ENCODE measurements around the gene CEP112.

Gene CEP112

GRCh38 chr17:65666876-65667321, 525.0 kb downstream of the CEP112 start:
- TF ChIP-seq, protein P1, sequence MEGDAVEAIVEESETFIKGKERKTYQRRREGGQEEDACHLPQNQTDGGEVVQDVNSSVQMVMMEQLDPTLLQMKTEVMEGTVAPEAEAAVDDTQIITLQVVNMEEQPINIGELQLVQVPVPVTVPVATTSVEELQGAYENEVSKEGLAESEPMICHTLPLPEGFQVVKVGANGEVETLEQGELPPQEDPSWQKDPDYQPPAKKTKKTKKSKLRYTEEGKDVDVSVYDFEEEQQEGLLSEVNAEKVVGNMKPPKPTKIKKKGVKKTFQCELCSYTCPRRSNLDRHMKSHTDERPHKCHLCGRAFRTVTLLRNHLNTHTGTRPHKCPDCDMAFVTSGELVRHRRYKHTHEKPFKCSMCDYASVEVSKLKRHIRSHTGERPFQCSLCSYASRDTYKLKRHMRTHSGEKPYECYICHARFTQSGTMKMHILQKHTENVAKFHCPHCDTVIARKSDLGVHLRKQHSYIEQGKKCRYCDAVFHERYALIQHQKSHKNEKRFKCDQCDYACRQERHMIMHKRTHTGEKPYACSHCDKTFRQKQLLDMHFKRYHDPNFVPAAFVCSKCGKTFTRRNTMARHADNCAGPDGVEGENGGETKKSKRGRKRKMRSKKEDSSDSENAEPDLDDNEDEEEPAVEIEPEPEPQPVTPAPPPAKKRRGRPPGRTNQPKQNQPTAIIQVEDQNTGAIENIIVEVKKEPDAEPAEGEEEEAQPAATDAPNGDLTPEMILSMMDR (IDR thresholded peaks at IDR 0.05; ENCODE audit: borderline replicate concordance, insufficient read depth, low read depth, low read length), result no peak
- no peak overlapping the region for H3K4me3 ChIP-seq (ENCODE audit: low read depth, low read length)

DNA sequence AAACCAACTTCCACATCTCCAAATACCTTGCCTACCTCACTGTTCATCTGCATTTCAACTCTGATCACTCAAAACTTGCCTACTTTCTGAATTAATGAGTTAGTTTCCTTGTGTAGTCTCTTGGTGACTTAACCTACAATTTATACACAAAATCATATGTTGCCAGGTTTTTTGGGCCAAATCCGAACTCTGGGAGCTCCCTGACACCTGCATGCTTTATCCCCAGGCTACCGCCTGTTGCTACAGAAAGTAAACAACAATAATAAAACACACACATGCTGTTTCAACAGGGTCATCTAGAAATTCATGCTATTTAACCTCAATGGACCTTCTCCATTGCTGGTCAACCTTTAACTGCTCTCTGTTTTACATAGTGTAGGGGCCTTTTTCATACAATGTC, 526.0 kb downstream of the CEP112 start:
- H3K4me3 ChIP-seq (ENCODE audit: low read depth, low read length), result no peak overlapping the region
- TF ChIP-seq, protein P1 (IDR thresholded peaks at IDR 0.05; ENCODE audit: borderline replicate concordance, insufficient read depth, low read depth, low read length), result no peak

GRCh38 chr17:65664696-65665095, 527.2 kb downstream of the CEP112 start:
- TF ChIP-seq, protein P1 (IDR thresholded peaks at IDR 0.05; ENCODE audit: borderline replicate concordance, insufficient read depth, low read depth, low read length), result no peak
- H3K4me3 ChIP-seq (ENCODE audit: low read depth, low read length), result no peak overlapping the region

DNA sequence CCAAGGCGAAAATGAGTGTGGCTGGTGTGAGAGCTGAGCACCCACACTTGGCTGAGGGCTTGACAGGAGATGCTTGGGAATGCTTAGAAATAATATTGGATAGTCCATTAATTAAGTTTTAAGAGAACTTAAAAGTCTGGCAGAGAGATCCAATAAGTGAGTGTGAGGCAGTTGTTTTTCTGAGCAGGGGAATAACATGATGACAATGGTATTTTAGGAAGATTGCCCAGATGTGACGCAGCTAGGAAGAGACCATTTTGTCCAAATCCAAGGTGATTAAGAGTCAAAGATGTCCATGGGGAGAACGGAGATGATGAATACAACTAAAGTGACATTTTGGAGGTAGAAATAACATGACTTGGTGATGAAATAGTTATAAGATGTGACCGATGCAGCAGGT, 527.7 kb downstream of the CEP112 start:
- no peak overlapping the region for H3K4me3 ChIP-seq (ENCODE audit: low read depth, low read length)
- TF ChIP-seq, protein P1 (IDR thresholded peaks at IDR 0.05; ENCODE audit: borderline replicate concordance, insufficient read depth, low read depth, low read length), result no peak

DNA sequence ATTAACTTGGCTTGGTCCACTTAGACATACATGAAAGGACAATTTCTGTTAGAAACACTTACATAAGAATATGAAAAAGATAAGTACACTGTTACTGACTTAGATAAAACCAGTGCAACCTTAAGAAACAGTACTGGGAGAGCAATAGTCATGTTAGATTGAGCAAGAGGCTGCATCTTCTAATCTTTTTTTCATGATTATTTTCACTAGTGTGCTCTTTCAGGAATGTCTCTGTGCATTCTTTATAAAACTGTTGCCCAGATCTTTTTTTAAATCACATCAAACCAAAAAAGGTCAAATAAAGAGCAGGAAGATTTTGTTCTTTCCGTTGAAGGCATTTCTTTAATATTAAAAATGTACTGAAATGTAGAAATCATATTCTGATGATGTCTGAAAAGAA, 529.7 kb downstream of the CEP112 start:
- TF ChIP-seq, protein P1 (IDR thresholded peaks at IDR 0.05; ENCODE audit: borderline replicate concordance, insufficient read depth, low read depth, low read length), result no peak
- no peak overlapping the region for H3K4me3 ChIP-seq (ENCODE audit: low read depth, low read length)

DNA sequence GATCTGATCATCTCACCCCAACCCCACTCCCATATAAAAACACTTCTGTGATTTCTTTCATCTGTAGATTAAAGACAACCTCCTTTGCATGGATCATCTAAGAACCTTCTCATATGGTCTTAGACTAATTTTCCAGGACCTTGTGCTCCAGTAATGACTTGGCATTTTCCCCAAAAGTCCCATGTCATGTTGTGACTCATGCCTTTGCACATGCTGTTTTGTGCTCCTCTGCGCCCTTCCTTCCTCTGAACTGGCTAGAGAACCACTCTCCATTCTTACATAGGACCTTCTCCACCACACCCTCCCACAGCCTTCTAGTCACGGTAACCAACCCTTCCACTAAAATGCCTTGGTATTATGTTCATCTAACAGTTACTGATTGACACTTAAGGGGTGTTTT, 531.0 kb downstream of the CEP112 start:
- H3K4me3 ChIP-seq (ENCODE audit: low read depth, low read length), result no peak overlapping the region
- TF ChIP-seq, protein P1 (IDR thresholded peaks at IDR 0.05; ENCODE audit: borderline replicate concordance, insufficient read depth, low read depth, low read length), result no peak

- no peak overlapping the region for H3K4me3 ChIP-seq (ENCODE audit: low read depth, low read length)
- TF ChIP-seq, protein P1 (IDR thresholded peaks at IDR 0.05; ENCODE audit: borderline replicate concordance, insufficient read depth, low read depth, low read length), result no peak
Measured at GRCh38 chr17:65660078-65660477, 531.9 kb downstream of the CEP112 start.
